Esophagus squamous epithelium (tissue), 5 donors: ENCODE measurements around the gene EHMT1. TPM values are rescaled to one million over a fixed set of nuclear protein-coding genes. Genes with fewer than 3 reads are reported as not detected.

Experiments used
- DNase-seq: peaks from one replicate; lab custom pipeline; 2025; lab: John Stamatoyannopoulos, UW
- H3K27ac ChIP-seq, 4 donors: fragments of 200-600 bp; sonication (generic); one replicate each; pipeline ENCODE4 v1.5.1; 2016 to 2019; ENCODE audit warnings: mild to moderate bottlenecking in 1 of 4
- H3K27me3 ChIP-seq, 4 donors: fragments of 200-600 bp; sonication (generic); 1 replicate in 3 of 4; 2 replicates in 1 of 4; pipeline versions ENCODE4 v1.5.1 to v1.6.0; 2017 to 2021; ENCODE audit warnings: antibody characterized with exemption in 1 of 4
- H3K36me3 ChIP-seq, 3 donors: fragments of 200-600 bp; sonication (generic); one replicate each; pipeline ENCODE4 v1.5.1; 2016 to 2019
- H3K4me1 ChIP-seq, 3 donors: fragments of 200-600 bp; sonication (generic); one replicate each; pipeline ENCODE4 v1.5.1; 2017 to 2019
- H3K4me3 ChIP-seq, 4 donors: fragments of 200-600 bp; sonication (generic); 1 replicate in 3 of 4; 2 replicates in 1 of 4; pipeline ENCODE4 v1.5.1; 2016 to 2019; ENCODE audit warnings: mild to moderate bottlenecking in 2 of 4, moderate library complexity in 1 of 4
- H3K9me3 ChIP-seq, 3 donors: fragments of 200-600 bp; sonication (generic); one replicate each; pipeline ENCODE4 v1.5.1; 2016 to 2019
- POLR2A ChIP-seq, 4 donors: fragments of 450-650 bp; IDR thresholded peaks; one replicate each; pipeline ENCODE4 v1.6.1; 2017; ENCODE audit warnings: antibody characterized with exemption in 4 of 4, mild to moderate bottlenecking in 4 of 4, moderate library complexity in 3 of 4
- WGBS, 2 donors: methylation state at CpG; one replicate each; pipeline ENCODE4 v1.1.5; 2018; 5-methylcytosine and 5-hydroxymethylcytosine counted together
- intact Hi-C: fragments of 100-400 bp; cut with DNase I; formaldehyde crosslinking; loops from one replicate; pipeline ENCODE4 v1.15.0; 2022
- total RNA-seq, 4 donors: library from RNA; depleted of rRNA; stranded (reverse); fragments of >200 nt; gene quantifications; one replicate each; pipeline ENCODE4 v1.1.0, GENCODE V29; 2016
- TF ChIP-seq, protein P1 (sequence below), 6 experiments: fragments of 450-650 bp in 4 of 6; fragments of 200-600 bp in 2 of 6; sonication (generic) in 2 of 6; IDR thresholded peaks; one replicate each; pipeline ENCODE4 v1.5.1; 2016 to 2019; ENCODE audit warnings: antibody characterized with exemption in 6 of 6, mild to moderate bottlenecking in 4 of 6, moderate library complexity in 4 of 6
- donor health status: DM: yes; HTN: yes; CAD: no.

Gene EHMT1
- total RNA-seq, 4 donors from 2014 or later, result 42.8 to 87.0 (median 65.0) TPM

DNA sequence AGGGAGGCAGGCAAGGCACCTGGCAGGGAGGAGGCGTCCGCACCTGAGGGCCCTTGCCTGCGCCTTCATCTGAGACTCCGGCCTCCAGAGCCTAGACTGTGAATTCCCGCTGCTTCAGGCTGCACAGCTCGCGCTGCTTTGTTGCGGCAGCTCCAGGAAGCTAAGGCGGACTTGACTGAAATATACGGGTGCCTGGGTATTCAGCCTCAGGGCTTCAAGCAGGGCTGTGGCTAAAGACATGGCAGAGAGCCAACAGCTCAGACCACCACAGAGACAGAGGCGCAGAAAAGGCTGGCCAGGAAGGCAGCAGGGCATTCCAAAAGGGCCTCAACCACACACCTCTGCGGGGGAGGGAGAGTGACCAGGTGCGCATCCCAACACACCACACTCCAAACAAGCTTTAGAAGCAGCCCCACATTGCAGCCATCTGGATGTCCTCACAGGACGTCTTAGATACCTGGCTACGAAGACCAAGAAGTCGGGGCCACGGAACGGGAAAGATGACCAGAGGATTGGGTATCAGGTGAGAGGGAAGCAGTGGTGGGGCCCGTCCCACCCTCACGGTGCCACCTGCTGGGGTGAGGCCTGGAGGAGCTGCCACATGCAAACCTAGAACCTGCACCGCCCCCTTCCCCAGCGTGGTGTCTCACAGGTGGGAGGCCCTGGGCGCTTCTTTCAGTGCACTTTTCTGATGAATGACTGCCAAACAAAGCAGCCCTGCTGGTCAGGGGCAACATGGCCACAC, 38.4 kb upstream of the EHMT1 start:
- no peak overlapping the region for H3K27ac ChIP-seq
- peaks cover 20 to 45% (median 28%) of the 10 kb centered on the region in 3 donors for H3K4me1 ChIP-seq
- WGBS, 2 donors, result 91 to 92% methylated on average over 7 to 8 of the region's 23 CpGs
- intact Hi-C loops, result no loop called here
- no peak for DNase-seq
- no peak overlapping the region for H3K4me3 ChIP-seq
- no peaks in the 10 kb centered on the region for H3K27me3 ChIP-seq
- no peaks in the 10 kb centered on the region for H3K9me3 ChIP-seq
- peaks cover 9 to 61% (median 10%) of the 10 kb centered on the region in 3 donors for H3K36me3 ChIP-seq
- no peak for TF ChIP-seq POLR2A (IDR thresholded peaks at IDR 0.05)
- TF ChIP-seq, protein P1, sequence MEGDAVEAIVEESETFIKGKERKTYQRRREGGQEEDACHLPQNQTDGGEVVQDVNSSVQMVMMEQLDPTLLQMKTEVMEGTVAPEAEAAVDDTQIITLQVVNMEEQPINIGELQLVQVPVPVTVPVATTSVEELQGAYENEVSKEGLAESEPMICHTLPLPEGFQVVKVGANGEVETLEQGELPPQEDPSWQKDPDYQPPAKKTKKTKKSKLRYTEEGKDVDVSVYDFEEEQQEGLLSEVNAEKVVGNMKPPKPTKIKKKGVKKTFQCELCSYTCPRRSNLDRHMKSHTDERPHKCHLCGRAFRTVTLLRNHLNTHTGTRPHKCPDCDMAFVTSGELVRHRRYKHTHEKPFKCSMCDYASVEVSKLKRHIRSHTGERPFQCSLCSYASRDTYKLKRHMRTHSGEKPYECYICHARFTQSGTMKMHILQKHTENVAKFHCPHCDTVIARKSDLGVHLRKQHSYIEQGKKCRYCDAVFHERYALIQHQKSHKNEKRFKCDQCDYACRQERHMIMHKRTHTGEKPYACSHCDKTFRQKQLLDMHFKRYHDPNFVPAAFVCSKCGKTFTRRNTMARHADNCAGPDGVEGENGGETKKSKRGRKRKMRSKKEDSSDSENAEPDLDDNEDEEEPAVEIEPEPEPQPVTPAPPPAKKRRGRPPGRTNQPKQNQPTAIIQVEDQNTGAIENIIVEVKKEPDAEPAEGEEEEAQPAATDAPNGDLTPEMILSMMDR (IDR thresholded peaks at IDR 0.05), result no peak

DNA sequence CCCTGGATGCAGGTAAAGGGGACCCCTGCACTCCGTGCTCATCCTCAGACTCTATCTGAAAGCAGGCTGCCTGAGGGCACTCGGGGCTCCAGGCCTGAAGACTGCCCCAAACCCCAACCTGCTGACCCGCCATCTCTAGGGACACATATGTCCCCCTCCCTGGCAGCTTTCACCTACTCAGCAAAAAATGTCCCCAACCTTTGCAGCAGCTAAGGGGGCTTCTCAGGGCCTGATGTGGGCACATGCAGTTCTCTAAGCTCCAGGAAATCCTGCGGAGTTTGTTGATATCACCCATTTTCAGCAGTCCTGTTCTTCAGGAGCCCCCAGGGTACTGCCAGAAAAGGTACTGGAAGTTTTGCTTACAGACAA, 37.9 kb upstream of the EHMT1 start:
- no peaks in the 10 kb centered on the region for H3K27me3 ChIP-seq
- H3K4me3 ChIP-seq, result no peak overlapping the region
- no peaks in the 10 kb centered on the region for H3K9me3 ChIP-seq
- intact Hi-C loops, result no loop called here
- 100% methylated on average over 3 of the region's 4 CpGs; no CpG with 5 or more reads in 1 of the 2 donors for WGBS, 2 donors
- H3K36me3 ChIP-seq, result peaks cover 12 to 61% (median 15%) of the 10 kb centered on the region in 3 donors
- no peak overlapping the region for H3K27ac ChIP-seq
- no peak for DNase-seq
- TF ChIP-seq, protein P1 (IDR thresholded peaks at IDR 0.05), result no peak
- no peak for TF ChIP-seq POLR2A (IDR thresholded peaks at IDR 0.05)
- H3K4me1 ChIP-seq, result peaks cover 20 to 40% (median 27%) of the 10 kb centered on the region in 3 donors

DNA sequence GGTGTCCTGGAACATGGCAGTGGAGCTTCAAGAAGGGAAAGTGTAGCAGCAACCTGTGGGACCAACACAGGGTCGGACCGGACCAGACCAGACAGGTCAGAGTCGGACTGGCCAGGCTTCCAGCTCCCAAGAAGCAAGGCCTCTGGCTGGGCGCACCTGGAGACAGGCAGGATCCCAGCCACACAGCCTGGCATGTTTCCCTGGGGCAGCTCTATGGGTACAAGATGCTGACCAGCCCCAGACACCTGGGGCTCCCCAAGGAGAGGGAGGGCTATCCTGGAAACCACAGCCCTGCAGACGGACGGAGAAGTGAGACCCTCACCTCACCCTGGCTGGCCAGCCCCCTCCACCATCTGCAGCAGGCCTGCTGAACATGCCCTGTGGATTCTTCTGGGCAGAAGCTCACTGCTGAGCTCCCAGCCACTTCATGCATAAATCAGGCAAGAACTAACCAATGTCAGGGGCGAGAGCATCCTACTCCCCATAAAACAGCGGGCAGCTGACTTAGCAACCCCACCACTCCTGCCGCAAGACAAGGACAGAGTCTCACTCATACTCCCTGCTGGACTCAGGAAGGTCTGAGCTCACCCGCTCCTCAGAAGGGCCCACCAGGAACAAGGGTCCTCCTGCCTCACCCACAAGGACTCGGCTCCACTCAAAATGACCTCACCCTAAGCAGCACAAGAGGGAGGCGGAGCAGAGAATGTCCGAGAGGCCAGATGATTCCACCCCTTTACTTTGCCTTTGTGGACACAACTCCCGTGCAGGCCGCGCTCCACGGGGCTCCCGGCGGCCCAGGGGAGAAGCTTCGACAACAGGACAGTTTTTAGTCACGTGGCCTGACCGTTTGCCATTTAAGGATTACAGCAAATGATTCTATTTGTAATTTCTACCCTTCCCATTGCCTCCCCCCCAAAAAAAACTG, 37.2 kb upstream of the EHMT1 start:
- intact Hi-C loops, result no loop called here
- Histone ChIP-seq H3K27me3 (no peaks in the 10 kb centered on the region), H3K9me3 (no peaks in the 10 kb centered on the region), H3K27ac (no peak overlapping the region), H3K36me3 (peaks cover 14 to 61% (median 18%) of the 10 kb centered on the region in 3 donors), H3K4me3 (no peak overlapping the region), H3K4me1 (peaks cover 20 to 33% (median 20%) of the 10 kb centered on the region in 3 donors)
- WGBS, 2 donors, result 85 to 93% methylated on average over 16 of the region's 22 CpGs
- DNase-seq, result no peak
- TF ChIP-seq POLR2A (IDR thresholded peaks at IDR 0.05), result no peak
- TF ChIP-seq, protein P1 (IDR thresholded peaks at IDR 0.05), result no peak

DNA sequence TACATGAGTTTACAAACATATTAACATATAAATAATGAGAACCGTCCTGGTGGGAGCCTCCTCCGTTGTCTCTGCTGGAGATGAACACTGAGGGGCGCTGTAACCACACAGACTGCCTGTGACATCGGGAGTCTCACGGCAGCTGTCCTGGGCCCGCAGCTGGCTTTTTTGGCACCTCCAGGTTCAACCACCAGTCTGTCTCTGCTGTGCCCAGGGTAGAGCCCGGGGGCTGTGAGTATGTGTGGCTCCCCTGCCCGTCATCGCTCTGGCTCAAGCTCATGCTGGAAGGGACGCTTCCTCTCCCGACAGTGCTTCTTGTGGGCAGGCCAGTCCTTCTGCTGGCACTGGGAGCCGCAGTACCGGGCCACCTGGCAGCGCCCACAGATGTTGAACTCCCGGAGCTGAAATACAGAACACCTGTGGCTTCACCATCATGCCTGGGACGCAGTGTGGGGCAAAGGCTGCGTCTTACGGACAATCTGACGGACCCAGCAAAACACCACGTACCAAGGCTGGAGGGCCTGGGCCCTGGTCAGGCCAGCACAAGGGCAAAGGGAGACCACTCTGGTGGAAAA, 36.4 kb upstream of the EHMT1 start:
- TF ChIP-seq POLR2A (IDR thresholded peaks at IDR 0.05), result no peak
- TF ChIP-seq, protein P1 (IDR thresholded peaks at IDR 0.05), result peak in 3 of 6 experiments; percentile 17 to 43 (median 27)
- WGBS, 2 donors, result 65 to 75% methylated on average over 6 to 18 of the region's 20 CpGs
- Histone ChIP-seq H3K27ac (no peak overlapping the region), H3K4me1 (peaks cover 13 to 25% (median 15%) of the 10 kb centered on the region in 3 donors), H3K9me3 (no peaks in the 10 kb centered on the region), H3K27me3 (no peaks in the 10 kb centered on the region), H3K4me3 (no peak overlapping the region), H3K36me3 (peaks cover 22 to 67% (median 26%) of the 10 kb centered on the region in 3 donors)
- intact Hi-C loops, result no loop called here
- no peak for DNase-seq
